SK-N-MC (cell line): ENCODE measurements around the gene CD48.

Experiments used
- EZH2 ChIP-seq: fragments of 200-600 bp; sonication (generic); IDR thresholded peaks from one replicate; pipeline ENCODE4 v1.6.1; 2017; ENCODE audit warnings: antibody characterized with exemption
- FOXP2 ChIP-seq: optimal IDR thresholded peaks from 2 replicates; pipeline ENCODE3; 2011; ENCODE audit warnings: mild to moderate bottlenecking, moderate library complexity; ENCODE audit not compliant: insufficient read depth; ENCODE audit errors: extremely low read length, control extremely low read depth
- POLR2AphosphoS5 ChIP-seq: IDR thresholded peaks from 2 replicates; pipeline ENCODE4 v1.6.1; 2012; ENCODE audit warnings: mild to moderate bottlenecking, low read depth, low read length, borderline replicate concordance

DNA sequence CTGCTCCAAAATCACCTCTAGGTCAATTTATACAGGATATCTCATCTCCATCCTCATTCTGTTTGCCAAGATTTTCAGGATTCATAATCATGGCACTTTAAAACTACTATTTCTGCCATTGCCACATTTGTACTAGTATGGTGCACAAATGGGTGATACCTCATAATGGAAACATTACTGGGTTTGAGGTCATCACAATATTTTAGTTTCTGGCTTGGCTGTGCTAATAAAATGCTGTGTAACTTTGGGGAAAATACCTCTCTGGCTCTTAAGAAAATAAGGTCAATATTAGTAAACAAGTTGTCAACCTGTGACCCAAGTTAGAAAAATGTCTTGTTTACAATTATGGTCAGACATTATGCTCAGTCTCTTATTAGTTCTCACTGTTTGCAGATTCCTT is 22.7 kb upstream of the CD48 start:
- TF ChIP-seq EZH2 (no peak), POLR2AphosphoS5 (no peak), FOXP2 (no peak)
